Measurements from ENCODE around the gene MT1F.

Gene MT1F

DNA sequence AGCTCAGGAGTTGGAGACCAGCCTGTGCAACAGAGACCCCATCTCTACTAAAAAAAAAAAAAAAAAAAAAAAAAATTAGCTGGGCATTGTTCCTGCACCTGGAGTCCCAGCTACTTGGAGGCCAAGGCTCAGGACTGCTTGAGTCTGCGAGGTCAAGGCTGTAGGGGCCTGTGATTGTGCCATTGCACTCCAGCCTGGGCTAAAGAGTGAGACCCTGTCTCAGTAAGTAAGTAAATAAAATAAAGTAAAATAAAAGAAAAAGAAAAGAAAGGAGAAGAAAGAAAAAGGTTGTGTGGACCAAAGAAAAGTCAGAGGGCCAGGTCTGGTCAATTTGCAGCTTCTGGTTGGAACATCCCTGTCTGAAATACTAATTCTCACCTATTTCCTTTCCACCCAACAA, 42.9 kb downstream of the MT1F start:
- no peak overlapping the region for H3K27ac ChIP-seq (replicated peaks)
- no peaks in the 10 kb centered on the region for H3K27me3 ChIP-seq (ENCODE audit: insufficient read depth, poor library complexity, severe bottlenecking)
- DNase-seq (ENCODE audit: low read depth in 1 of 2, low spot score in 1 of 2): no peak
- no peak for TF ChIP-seq SPI1 (IDR thresholded peaks at IDR 0.05; ENCODE audit: borderline replicate concordance, low read depth)
- TF ChIP-seq, protein P1, sequence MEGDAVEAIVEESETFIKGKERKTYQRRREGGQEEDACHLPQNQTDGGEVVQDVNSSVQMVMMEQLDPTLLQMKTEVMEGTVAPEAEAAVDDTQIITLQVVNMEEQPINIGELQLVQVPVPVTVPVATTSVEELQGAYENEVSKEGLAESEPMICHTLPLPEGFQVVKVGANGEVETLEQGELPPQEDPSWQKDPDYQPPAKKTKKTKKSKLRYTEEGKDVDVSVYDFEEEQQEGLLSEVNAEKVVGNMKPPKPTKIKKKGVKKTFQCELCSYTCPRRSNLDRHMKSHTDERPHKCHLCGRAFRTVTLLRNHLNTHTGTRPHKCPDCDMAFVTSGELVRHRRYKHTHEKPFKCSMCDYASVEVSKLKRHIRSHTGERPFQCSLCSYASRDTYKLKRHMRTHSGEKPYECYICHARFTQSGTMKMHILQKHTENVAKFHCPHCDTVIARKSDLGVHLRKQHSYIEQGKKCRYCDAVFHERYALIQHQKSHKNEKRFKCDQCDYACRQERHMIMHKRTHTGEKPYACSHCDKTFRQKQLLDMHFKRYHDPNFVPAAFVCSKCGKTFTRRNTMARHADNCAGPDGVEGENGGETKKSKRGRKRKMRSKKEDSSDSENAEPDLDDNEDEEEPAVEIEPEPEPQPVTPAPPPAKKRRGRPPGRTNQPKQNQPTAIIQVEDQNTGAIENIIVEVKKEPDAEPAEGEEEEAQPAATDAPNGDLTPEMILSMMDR (IDR thresholded peaks at IDR 0.05; ENCODE audit: insufficient read depth, low read length): no peak
- TF ChIP-seq GABPA (IDR thresholded peaks at IDR 0.05; ENCODE audit: low read depth): no peak
- TF ChIP-seq, protein P2, sequence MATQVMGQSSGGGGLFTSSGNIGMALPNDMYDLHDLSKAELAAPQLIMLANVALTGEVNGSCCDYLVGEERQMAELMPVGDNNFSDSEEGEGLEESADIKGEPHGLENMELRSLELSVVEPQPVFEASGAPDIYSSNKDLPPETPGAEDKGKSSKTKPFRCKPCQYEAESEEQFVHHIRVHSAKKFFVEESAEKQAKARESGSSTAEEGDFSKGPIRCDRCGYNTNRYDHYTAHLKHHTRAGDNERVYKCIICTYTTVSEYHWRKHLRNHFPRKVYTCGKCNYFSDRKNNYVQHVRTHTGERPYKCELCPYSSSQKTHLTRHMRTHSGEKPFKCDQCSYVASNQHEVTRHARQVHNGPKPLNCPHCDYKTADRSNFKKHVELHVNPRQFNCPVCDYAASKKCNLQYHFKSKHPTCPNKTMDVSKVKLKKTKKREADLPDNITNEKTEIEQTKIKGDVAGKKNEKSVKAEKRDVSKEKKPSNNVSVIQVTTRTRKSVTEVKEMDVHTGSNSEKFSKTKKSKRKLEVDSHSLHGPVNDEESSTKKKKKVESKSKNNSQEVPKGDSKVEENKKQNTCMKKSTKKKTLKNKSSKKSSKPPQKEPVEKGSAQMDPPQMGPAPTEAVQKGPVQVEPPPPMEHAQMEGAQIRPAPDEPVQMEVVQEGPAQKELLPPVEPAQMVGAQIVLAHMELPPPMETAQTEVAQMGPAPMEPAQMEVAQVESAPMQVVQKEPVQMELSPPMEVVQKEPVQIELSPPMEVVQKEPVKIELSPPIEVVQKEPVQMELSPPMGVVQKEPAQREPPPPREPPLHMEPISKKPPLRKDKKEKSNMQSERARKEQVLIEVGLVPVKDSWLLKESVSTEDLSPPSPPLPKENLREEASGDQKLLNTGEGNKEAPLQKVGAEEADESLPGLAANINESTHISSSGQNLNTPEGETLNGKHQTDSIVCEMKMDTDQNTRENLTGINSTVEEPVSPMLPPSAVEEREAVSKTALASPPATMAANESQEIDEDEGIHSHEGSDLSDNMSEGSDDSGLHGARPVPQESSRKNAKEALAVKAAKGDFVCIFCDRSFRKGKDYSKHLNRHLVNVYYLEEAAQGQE (IDR thresholded peaks at IDR 0.05; ENCODE audit: insufficient replicate concordance, low read depth): no peak
- TF ChIP-seq POLR2AphosphoS5 (IDR thresholded peaks at IDR 0.05; ENCODE audit: low read depth): no peak
- H3K4me3 ChIP-seq (replicated peaks; ENCODE audit: insufficient read depth, low read length): no peak overlapping the region

DNA sequence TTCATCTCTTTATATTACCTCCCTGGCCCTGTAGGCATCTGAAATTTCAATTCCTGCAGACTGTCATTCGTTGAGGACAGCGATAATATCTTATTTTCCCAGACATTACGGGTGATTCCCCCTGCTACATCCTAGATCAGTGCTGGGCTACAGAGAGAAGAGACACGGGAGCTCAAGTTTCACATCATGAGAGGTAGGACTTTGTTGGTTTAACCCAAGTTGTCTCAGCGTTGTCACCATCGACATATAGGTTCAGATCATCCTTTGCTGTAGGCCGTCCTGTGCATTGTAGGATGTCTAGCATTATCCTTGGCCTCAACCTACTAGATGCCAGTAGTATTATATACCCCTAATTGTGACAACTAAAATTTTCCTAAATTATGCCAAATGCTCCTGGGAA, 43.8 kb downstream of the MT1F start:
- Histone ChIP-seq H3K4me3 (replicated peaks; ENCODE audit: insufficient read depth, low read length) (no peak overlapping the region), H3K27ac (replicated peaks) (no peak overlapping the region), H3K27me3 (ENCODE audit: insufficient read depth, poor library complexity, severe bottlenecking) (no peaks in the 10 kb centered on the region)
- DNase-seq (ENCODE audit: low read depth in 1 of 2, low spot score in 1 of 2): no peak
- TF ChIP-seq, protein P1 (IDR thresholded peaks at IDR 0.05; ENCODE audit: insufficient read depth, low read length): no peak
- no peak for TF ChIP-seq POLR2AphosphoS5 (IDR thresholded peaks at IDR 0.05; ENCODE audit: low read depth)
- TF ChIP-seq, protein P2 (IDR thresholded peaks at IDR 0.05; ENCODE audit: insufficient replicate concordance, low read depth): no peak
- TF ChIP-seq GABPA (IDR thresholded peaks at IDR 0.05; ENCODE audit: low read depth): no peak
- TF ChIP-seq SPI1 (IDR thresholded peaks at IDR 0.05; ENCODE audit: borderline replicate concordance, low read depth): no peak

DNA sequence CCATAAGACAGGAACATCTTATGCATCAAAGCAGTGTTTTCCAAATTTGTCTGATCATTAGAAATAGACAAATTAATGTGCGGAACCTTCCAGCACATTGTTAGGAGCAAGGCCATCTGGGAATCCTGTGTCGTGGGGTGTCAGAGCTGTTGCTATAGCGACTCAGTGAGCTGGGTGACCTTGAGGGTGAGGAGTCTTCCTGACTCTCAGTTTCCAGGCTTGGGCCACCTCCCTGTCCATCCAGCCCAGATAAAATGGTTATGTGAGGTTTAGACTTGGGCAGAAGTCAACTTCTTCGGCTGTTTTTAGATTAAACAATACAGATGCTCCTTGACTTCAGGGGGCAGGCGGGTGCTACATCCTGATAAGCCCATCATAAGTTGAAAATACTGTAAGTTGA, 45.1 kb downstream of the MT1F start:
- Histone ChIP-seq H3K27ac (replicated peaks) (no peak overlapping the region), H3K27me3 (ENCODE audit: insufficient read depth, poor library complexity, severe bottlenecking) (no peaks in the 10 kb centered on the region), H3K4me3 (replicated peaks; ENCODE audit: insufficient read depth, low read length) (no peak overlapping the region)
- no peak for DNase-seq (ENCODE audit: low read depth in 1 of 2, low spot score in 1 of 2)
- TF ChIP-seq POLR2AphosphoS5 (IDR thresholded peaks at IDR 0.05; ENCODE audit: low read depth) (no peak), SPI1 (IDR thresholded peaks at IDR 0.05; ENCODE audit: borderline replicate concordance, low read depth) (no peak), GABPA (IDR thresholded peaks at IDR 0.05; ENCODE audit: low read depth) (no peak)
- TF ChIP-seq, protein P2 (IDR thresholded peaks at IDR 0.05; ENCODE audit: insufficient replicate concordance, low read depth): no peak
- TF ChIP-seq, protein P1 (IDR thresholded peaks at IDR 0.05; ENCODE audit: insufficient read depth, low read length): no peak

All from HL-60 (cell line).